ENCODE data around the gene NME9. TPM values are rescaled to one million over a fixed set of nuclear protein-coding genes. Genes with fewer than 3 reads are reported as not detected.

Gene NME9
- total RNA-seq, 1 experiment from 2014 or later, result not detected

- Mint-ChIP-seq H3K27me3 (ENCODE audit: unreplicated experiment) (no peaks in the 10 kb centered on the region), H3K27ac (ENCODE audit: unreplicated experiment) (no peak overlapping the region), H3K4me3 (ENCODE audit: low read depth, unreplicated experiment) (no peak overlapping the region), H3K36me3 (ENCODE audit: insufficient read depth, unreplicated experiment) (peaks cover 4% of the 10 kb centered on the region), H3K9me3 (ENCODE audit: low read depth, unreplicated experiment) (no peaks in the 10 kb centered on the region), H3K4me1 (ENCODE audit: low read depth, unreplicated experiment) (no peaks in the 10 kb centered on the region)
- CTCF ChIA-PET, result interaction anchor here (0.9 kb wide), 1 partner anchor 13 kb away, joined by 5 read pairs; no protein-coding TSS in a partner anchor
- BruUV-seq (replicated peaks), result no TSS peak
- intact Hi-C loops (cut with micrococcal nuclease; ENCODE audit: unreplicated experiment), result no loop called here
- TF ChIP-seq, protein P1, sequence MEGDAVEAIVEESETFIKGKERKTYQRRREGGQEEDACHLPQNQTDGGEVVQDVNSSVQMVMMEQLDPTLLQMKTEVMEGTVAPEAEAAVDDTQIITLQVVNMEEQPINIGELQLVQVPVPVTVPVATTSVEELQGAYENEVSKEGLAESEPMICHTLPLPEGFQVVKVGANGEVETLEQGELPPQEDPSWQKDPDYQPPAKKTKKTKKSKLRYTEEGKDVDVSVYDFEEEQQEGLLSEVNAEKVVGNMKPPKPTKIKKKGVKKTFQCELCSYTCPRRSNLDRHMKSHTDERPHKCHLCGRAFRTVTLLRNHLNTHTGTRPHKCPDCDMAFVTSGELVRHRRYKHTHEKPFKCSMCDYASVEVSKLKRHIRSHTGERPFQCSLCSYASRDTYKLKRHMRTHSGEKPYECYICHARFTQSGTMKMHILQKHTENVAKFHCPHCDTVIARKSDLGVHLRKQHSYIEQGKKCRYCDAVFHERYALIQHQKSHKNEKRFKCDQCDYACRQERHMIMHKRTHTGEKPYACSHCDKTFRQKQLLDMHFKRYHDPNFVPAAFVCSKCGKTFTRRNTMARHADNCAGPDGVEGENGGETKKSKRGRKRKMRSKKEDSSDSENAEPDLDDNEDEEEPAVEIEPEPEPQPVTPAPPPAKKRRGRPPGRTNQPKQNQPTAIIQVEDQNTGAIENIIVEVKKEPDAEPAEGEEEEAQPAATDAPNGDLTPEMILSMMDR (IDR thresholded peaks at IDR 0.05; ENCODE audit: unreplicated experiment), result no peak
- no peak for DNase-seq
These were observed 62.6 kb downstream of the NME9 start for GRCh38 chr3:138267083-138267482.

DNA sequence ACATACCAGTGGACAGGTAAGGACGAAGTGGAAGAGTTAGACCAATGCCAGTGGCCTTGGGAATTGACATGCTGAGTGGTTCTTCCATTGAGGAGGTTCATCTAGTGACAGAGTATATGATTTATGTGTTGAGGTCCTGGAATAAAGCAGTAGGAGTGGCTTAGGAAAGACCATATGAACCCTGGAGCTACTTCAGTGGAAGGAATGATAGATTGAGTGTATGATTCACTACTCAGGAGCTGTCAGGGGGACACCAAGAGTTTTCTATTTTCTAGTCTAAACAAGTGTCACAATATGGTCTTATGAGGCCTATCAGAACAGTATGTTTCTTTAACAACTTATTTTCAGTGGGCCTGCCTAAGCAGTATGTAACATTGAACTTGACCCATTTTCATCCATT, 63.9 kb downstream of the NME9 start:
- DNase-seq, result no peak
- BruUV-seq (replicated peaks), result no TSS peak
- Mint-ChIP-seq H3K27ac (ENCODE audit: unreplicated experiment) (no peak overlapping the region), H3K9me3 (ENCODE audit: low read depth, unreplicated experiment) (no peaks in the 10 kb centered on the region), H3K27me3 (ENCODE audit: unreplicated experiment) (no peaks in the 10 kb centered on the region), H3K36me3 (ENCODE audit: insufficient read depth, unreplicated experiment) (no peaks in the 10 kb centered on the region), H3K4me1 (ENCODE audit: low read depth, unreplicated experiment) (no peaks in the 10 kb centered on the region), H3K4me3 (ENCODE audit: low read depth, unreplicated experiment) (no peak overlapping the region)
- CTCF ChIA-PET, result no interaction called here
- TF ChIP-seq, protein P1 (IDR thresholded peaks at IDR 0.05; ENCODE audit: unreplicated experiment), result no peak
- intact Hi-C loops (cut with micrococcal nuclease; ENCODE audit: unreplicated experiment), result no loop called here

DNA sequence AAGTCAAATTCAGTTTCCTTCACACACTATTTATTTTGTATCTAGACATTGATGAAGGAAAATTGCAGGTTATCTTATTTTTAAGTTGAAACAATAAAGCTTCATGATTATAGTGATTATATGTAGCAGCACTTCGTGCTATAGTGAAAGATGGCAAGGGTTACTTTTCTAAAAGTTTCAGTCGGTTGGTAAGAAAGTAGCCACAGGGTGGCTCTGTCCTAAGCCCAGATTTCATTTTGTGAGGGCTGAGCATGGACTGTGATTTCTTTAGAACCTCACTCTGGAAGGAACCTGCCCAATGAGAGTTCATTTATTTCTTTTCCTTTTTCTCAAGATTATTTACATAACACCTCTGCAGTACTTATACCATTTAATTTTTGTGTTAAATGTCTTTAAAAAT, 66.5 kb downstream of the NME9 start:
- TF ChIP-seq, protein P1 (IDR thresholded peaks at IDR 0.05; ENCODE audit: unreplicated experiment), result no peak
- Mint-ChIP-seq H3K36me3 (ENCODE audit: insufficient read depth, unreplicated experiment) (no peaks in the 10 kb centered on the region), H3K4me3 (ENCODE audit: low read depth, unreplicated experiment) (no peak overlapping the region), H3K27me3 (ENCODE audit: unreplicated experiment) (no peaks in the 10 kb centered on the region), H3K4me1 (ENCODE audit: low read depth, unreplicated experiment) (no peaks in the 10 kb centered on the region), H3K27ac (ENCODE audit: unreplicated experiment) (no peak overlapping the region), H3K9me3 (ENCODE audit: low read depth, unreplicated experiment) (no peaks in the 10 kb centered on the region)
- no peak for DNase-seq
- no TSS peak for BruUV-seq (replicated peaks)
- CTCF ChIA-PET, result no interaction called here
- intact Hi-C loops (cut with micrococcal nuclease; ENCODE audit: unreplicated experiment), result no loop called here

- Mint-ChIP-seq H3K36me3 (ENCODE audit: insufficient read depth, unreplicated experiment) (no peaks in the 10 kb centered on the region), H3K4me3 (ENCODE audit: low read depth, unreplicated experiment) (no peak overlapping the region), H3K27ac (ENCODE audit: unreplicated experiment) (no peak overlapping the region), H3K4me1 (ENCODE audit: low read depth, unreplicated experiment) (no peaks in the 10 kb centered on the region), H3K27me3 (ENCODE audit: unreplicated experiment) (no peaks in the 10 kb centered on the region), H3K9me3 (ENCODE audit: low read depth, unreplicated experiment) (no peaks in the 10 kb centered on the region)
- DNase-seq, result no peak
- TF ChIP-seq, protein P1 (IDR thresholded peaks at IDR 0.05; ENCODE audit: unreplicated experiment), result no peak
- CTCF ChIA-PET, result no interaction called here
- intact Hi-C loops (cut with micrococcal nuclease; ENCODE audit: unreplicated experiment), result no loop called here
- BruUV-seq (replicated peaks), result no TSS peak
These were observed 69.0 kb downstream of the NME9 start for GRCh38 chr3:138260611-138261010.

All from Calu3 (cell line).